AG04449 (cell line): ENCODE measurements around the gene ENTPD7.
"Not testable (repeated sequence)": the region's sequence is repeated elsewhere in the genome, so short reads cannot be mapped to it uniquely, and the experiment has no call there.

Experiments
- CTCF ChIA-PET: fragments of 350-600 bp; formaldehyde crosslinking; extraction: SDS; loops from one replicate; lab custom pipeline; 2021; ENCODE audit warnings: antibody characterized with exemption; lab: Yijun Ruan, JAX
- POLR2A ChIA-PET: fragments of 400-600, 350-600 bp; formaldehyde crosslinking; extraction: SDS; loops from one replicate; lab custom pipeline; 2020; ENCODE audit warnings: antibody characterized with exemption, inconsistent platforms; lab: Yijun Ruan, JAX
- DNase-seq: peaks from one replicate; pipeline ENCODE4 v3.0.0-alpha.2; 2010; ENCODE audit warnings: low read depth, low spot score
- H3K4me3 ChIP-seq: 2 replicates; pipeline ENCODE4 v1.5.1; 2011; ENCODE audit warnings: low read depth, mild to moderate bottlenecking, control low read depth, low read length
- CTCF ChIP-seq: IDR thresholded peaks from one replicate; pipeline ENCODE4 v1.5.1; 2011; ENCODE audit warnings: mild to moderate bottlenecking, moderate library complexity, low read length, control low read depth, inconsistent platforms; ENCODE audit not compliant: insufficient read depth; ENCODE audit errors: missing control alignments

Gene ENTPD7

GRCh38 chr10:99730026-99730425, 70.7 kb downstream of the ENTPD7 start:
- no peak overlapping the region for H3K4me3 ChIP-seq
- DNase-seq: no peak
- no peak for TF ChIP-seq CTCF
- CTCF ChIA-PET: interaction anchor here (1.0 to 4.3 kb wide), 6 partner anchors 9 to 116 kb away, joined by 3 to 15 read pairs (median 4); no protein-coding TSS in a partner anchor
- POLR2A ChIA-PET: no interaction called here

DNA sequence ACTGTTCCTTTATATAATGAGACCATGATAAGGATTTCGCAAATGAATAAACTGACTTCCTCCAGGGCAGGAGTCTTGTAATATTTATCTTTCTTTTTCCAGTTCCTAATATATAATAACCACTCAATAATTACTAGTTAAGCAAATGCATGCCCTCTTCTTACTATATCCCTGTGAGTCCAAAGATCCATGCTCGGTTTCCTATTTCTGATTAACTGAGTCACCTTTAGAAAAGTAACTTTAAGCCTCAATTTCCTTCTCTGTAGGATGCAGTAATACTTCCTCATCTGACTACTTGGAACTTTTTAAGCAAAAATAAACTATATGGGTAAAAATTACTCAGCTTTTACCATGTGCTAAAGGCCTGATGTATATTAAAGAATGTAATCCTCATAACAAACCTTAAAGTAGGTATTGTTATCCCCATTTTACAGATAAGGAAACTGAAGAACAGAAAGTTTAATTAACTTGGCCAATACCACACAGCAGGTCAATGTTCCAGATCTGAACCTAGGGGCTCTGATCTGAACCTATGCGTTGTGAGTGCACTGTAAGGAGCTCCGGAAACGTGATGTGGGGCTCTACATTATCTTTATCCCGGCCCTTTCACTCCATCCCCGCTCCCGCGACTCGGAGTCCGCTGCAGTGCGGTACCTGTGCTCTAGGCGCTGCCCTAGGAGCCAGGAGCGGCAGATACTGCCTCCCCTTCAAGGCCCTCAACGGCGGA, 72.2 kb downstream of the ENTPD7 start:
- no peak for DNase-seq
- TF ChIP-seq CTCF: no peak
- ChIA-PET POLR2A (interaction anchor here (0.6 to 1.4 kb wide), 4 partner anchors 14 to 103 kb away, joined by 3 to 5 read pairs (median 3); no protein-coding TSS in a partner anchor), CTCF (interaction anchor here (0.6 to 4.3 kb wide), 15 partner anchors 8 to 303 kb away, joined by 3 to 24 read pairs (median 4); partner anchors contain the start of gene ENTPD7)
- peak overlapping the region; percentile 74 for H3K4me3 ChIP-seq

DNA sequence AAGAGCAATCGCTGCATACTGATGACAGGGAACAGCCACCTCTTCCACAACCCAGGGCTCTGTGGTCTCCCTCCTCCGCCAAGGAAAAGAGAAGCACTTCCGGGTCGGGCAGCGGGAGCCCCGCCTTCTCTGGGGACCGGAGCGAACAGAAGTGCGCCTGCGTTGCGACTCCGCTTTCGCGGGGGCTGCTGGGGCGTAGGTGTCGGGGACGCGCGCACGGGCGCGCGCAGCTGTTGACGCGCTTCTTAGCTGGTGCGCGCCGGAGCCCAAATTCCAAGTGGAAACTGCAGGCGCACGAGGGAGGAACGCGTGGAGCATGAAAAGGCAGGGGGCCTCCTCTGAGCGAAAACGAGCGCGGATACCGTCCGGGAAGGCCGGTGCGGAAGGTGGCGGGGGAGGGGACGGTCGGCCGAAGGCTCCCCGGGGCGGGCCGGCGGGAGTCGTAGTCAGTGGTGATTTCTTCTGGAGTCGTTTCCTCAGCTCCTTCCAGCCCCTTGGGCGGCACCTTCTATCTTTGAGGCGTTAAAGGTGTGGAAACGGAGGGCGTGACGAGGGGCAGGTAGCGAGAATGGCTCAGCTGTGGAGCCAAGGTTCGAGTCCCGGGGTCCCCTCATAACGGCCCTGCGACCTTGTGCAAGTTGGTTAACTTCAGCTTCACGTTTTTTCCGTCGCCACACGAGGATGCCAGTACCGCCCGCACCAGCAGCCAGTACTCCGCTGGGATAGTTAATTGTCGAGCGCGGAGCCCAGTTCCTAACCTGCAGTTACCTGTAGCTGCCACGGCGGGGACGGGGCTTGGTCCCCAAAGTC, 72.9 kb downstream of the ENTPD7 start, which contains the start of the genes COX15 and CUTC:
TSS of gene COX15 (minus strand) at position 95 of the 810 bp plus-strand sequence. CDS start at position 17, 78 bp downstream.
TSS of gene CUTC (plus strand) at position 202 of the 810 bp plus-strand sequence. CDS start at position 317, 115 bp downstream.
- peak; percentile 37 for TF ChIP-seq CTCF
- peak within 1 kb of the TSS; percentile 74 for H3K4me3 ChIP-seq
- CTCF ChIA-PET: interaction anchor here (0.6 to 4.3 kb wide), 16 partner anchors 9 to 314 kb away, joined by 3 to 24 read pairs (median 3); partner anchors contain the start of gene ENTPD7
- POLR2A ChIA-PET: interaction anchor here (0.8 to 1.4 kb wide), 4 partner anchors 10 to 102 kb away, joined by 3 to 5 read pairs (median 4); no protein-coding TSS in a partner anchor
- peak; percentile 63 for DNase-seq

- no peak overlapping the region for H3K4me3 ChIP-seq
- DNase-seq: no peak
- TF ChIP-seq CTCF: no peak
- CTCF ChIA-PET: interaction anchor here (0.8 to 2.5 kb wide), 5 partner anchors 10 to 276 kb away, joined by 3 to 24 read pairs (median 4); partner anchors contain the start of gene DNMBP
- POLR2A ChIA-PET: no interaction called here
Measured at GRCh38 chr10:99733366-99733765, 74.1 kb downstream of the ENTPD7 start.

DNA sequence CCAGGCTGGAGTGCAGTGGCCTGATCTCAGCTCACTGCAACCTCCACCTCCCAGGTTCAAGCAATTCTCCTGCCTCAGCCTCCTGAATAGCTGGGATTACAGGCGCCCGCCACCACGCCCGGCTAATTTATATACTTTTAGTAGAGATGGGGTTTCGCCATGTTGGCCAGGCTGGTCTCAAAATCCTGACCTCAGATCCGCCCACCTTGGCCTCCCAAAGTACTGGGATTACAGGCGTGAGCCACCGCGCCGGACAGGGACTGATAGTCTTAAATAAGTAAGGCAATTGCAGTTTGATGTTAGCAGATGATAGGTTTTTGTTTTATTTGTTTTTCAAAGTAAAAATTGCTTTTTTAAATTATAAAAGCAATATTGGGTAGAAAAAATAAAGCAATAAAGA, 74.8 kb downstream of the ENTPD7 start:
- POLR2A ChIA-PET: not testable (repeated sequence)
- CTCF ChIA-PET: interaction anchor here (1.1 to 1.6 kb wide), 3 partner anchors 105 to 275 kb away, joined by 3 to 8 read pairs (median 5); partner anchors contain the start of gene DNMBP

DNA sequence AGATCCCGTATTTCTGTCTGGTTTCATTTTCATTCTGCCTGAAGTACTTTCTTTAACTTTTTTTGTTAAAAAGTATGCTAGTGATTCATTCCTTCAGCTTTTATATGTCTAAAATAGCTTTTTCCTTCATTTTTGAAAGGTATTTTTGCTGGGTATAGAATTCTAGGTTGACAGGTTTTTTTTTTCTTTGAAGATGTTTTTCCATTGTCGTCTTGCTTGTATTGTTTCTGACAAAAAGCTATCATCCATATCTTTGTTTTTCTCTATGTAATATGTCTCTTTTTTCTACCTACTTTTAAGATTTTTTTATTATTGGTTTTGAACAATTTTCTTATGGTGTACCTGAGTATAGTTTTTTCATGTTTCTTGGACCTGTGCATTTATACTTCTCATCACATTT, 81.0 kb downstream of the ENTPD7 start:
- CTCF ChIA-PET: interaction anchor here (0.5 to 2.5 kb wide), 6 partner anchors 8 to 177 kb away, joined by 3 to 10 read pairs (median 4); partner anchors contain the start of genes COX15 and CUTC
- POLR2A ChIA-PET: no interaction called here
- TF ChIP-seq CTCF: no peak

More for the DNA sequence above, 74.8 kb downstream of the ENTPD7 start:
- not testable (repeated sequence) for DNase-seq, H3K4me3 ChIP-seq

More for the DNA sequence above, 81.0 kb downstream of the ENTPD7 start:
- DNase-seq: no peak
- H3K4me3 ChIP-seq: no peak overlapping the region
